GM12878 (cell line): ENCODE measurements around the gene CDH4. TPM values are rescaled to one million over a fixed set of nuclear protein-coding genes. Genes with fewer than 3 reads are reported as not detected.

ENCODE experiments used
- ATAC-seq: fragments of 200-7000 bp; cut with Tn5 transposase; 3 replicates; pipeline ENCODE4 v1.9.1; 2020; ENCODE audit warnings: mild to moderate bottlenecking, moderate library complexity
- BruUV-seq: library from RNA; stranded (reverse); fragments of 400-500 nt; replicated peaks from 2 replicates; lab custom pipeline; 2021; lab: Mats Ljungman, UMichigan
- CTCF ChIA-PET: fragments of 300-600 bp; sonication (Branson Sonifier 250); formaldehyde crosslinking; extraction: SDS; loops from one replicate; lab custom pipeline; 2021; ENCODE audit warnings: inconsistent platforms; lab: Yijun Ruan, JAX
- POLR2A ChIA-PET: fragments of 350-600 bp; formaldehyde crosslinking; extraction: SDS; loops from one replicate; lab custom pipeline; 2021; ENCODE audit warnings: inconsistent platforms; lab: Charles Lee
- RAD21 ChIA-PET: fragments of 300-600 bp; sonication (Branson Sonifier 250); formaldehyde crosslinking; loops from one replicate; lab custom pipeline; 2023; ENCODE audit warnings: antibody characterized with exemption; ENCODE audit not compliant: unreplicated experiment; lab: Charles Lee
- SMC1A ChIA-PET: fragments of 300-600 bp; sonication (Branson Sonifier 250); formaldehyde crosslinking; loops from one replicate; lab custom pipeline; 2023; ENCODE audit not compliant: unreplicated experiment, uncharacterized antibody; lab: Charles Lee
- DNase-seq: peaks from one replicate; pipeline ENCODE4 v3.0.0-alpha.2; 2011; ENCODE audit warnings: low read depth, low spot score
- FAIRE-seq: peaks from 3 replicates; lab custom pipeline; 2011; peaks lifted over from hg19 to GRCh38; lab: Jason Lieb, UNC
- H2AFZ ChIP-seq: 2 replicates; pipeline ENCODE4 v1.6.0; 2011; ENCODE audit warnings: low read depth, low read length, control low read depth; ENCODE audit not compliant: control insufficient read depth
- H3K27ac ChIP-seq: 2 replicates; pipeline ENCODE4 v1.5.1; 2011; ENCODE audit warnings: control low read depth; ENCODE audit not compliant: control insufficient read depth, insufficient read depth
- H3K27me3 ChIP-seq, 2 experiments: replicated peaks in 1 of 2; 2 replicates each; pipeline versions ENCODE4 v1.6.0 to v1.6.1; 2011; ENCODE audit warnings: low read length in 1 of 2; ENCODE audit not compliant: control insufficient read depth in 2 of 2, insufficient read depth in 2 of 2
- H3K36me3 ChIP-seq, 2 experiments: 2 replicates each; pipeline ENCODE4 v1.5.1; 2011; ENCODE audit warnings: low read length in 1 of 2; ENCODE audit not compliant: control insufficient read depth in 2 of 2, insufficient read depth in 2 of 2
- H3K4me1 ChIP-seq: 2 replicates; pipeline ENCODE4 v1.6.1; 2011; ENCODE audit warnings: mild to moderate bottlenecking, low read length, moderate library complexity, mixed read lengths; ENCODE audit not compliant: control insufficient read depth, insufficient read depth
- H3K4me2 ChIP-seq: 2 replicates; pipeline ENCODE4 v1.6.0; 2011; ENCODE audit warnings: control low read depth; ENCODE audit not compliant: control insufficient read depth, insufficient read depth
- H3K4me3 ChIP-seq: fragments of 200-600 bp; sonication (generic); 2 replicates; pipeline ENCODE4 v1.5.1; 2016
- H3K79me2 ChIP-seq: 2 replicates; pipeline ENCODE4 v1.6.0; 2011; ENCODE audit warnings: low read length; ENCODE audit not compliant: control insufficient read depth, insufficient read depth
- H3K9ac ChIP-seq: 2 replicates; pipeline ENCODE4 v1.8.0; 2011; ENCODE audit warnings: low read length, control low read depth, mixed read lengths; ENCODE audit not compliant: control insufficient read depth, insufficient read depth
- H3K9me3 ChIP-seq: replicated peaks from 3 replicates; pipeline ENCODE4 v1.5.1; 2011; ENCODE audit warnings: mild to moderate bottlenecking, low read length; ENCODE audit not compliant: control insufficient read depth, insufficient read depth
- H4K20me1 ChIP-seq: 2 replicates; pipeline ENCODE4 v1.6.0; 2011; ENCODE audit not compliant: control insufficient read depth, insufficient read depth
- EED ChIP-seq: sonication (generic); IDR thresholded peaks from 2 replicates; pipeline ENCODE4 v1.6.1; 2016; ENCODE audit warnings: antibody characterized with exemption, low read depth
- HCFC1 ChIP-seq: fragments of 150-350 bp; IDR thresholded peaks from 2 replicates; pipeline ENCODE4 v1.6.1; 2014; ENCODE audit warnings: low read length
- IKZF1 ChIP-seq: fragments of 450-650 bp; conservative IDR thresholded peaks from 2 replicates; pipeline ENCODE4 v1.6.1; 2017; ENCODE audit warnings: antibody characterized with exemption, mild to moderate bottlenecking
- MYB ChIP-seq: fragments of 150-350 bp; IDR thresholded peaks from 2 replicates; pipeline ENCODE4 v1.6.1; 2014; ENCODE audit warnings: mild to moderate bottlenecking, low read depth, low read length, borderline replicate concordance
- PRDM15 ChIP-seq: fragments of 450-650 bp; formaldehyde crosslinking; IDR thresholded peaks from 2 replicates; pipeline ENCODE4 v1.4.0; 2020; ENCODE audit warnings: mild to moderate bottlenecking, moderate library complexity
- RAD21 ChIP-seq: IDR thresholded peaks from 2 replicates; pipeline ENCODE4 v1.6.1; 2011; ENCODE audit warnings: mild to moderate bottlenecking, low read depth, low read length, moderate library complexity; ENCODE audit not compliant: insufficient read depth
- RUNX3 ChIP-seq: IDR thresholded peaks from 2 replicates; pipeline ENCODE4 v1.6.1; 2012; ENCODE audit warnings: low read length, inconsistent platforms
- SIX5 ChIP-seq: IDR thresholded peaks from 2 replicates; pipeline ENCODE4 v1.6.1; 2011; ENCODE audit warnings: mild to moderate bottlenecking, low read depth, low read length, moderate library complexity; ENCODE audit not compliant: severe bottlenecking
- SP1 ChIP-seq: IDR thresholded peaks from one replicate; pipeline ENCODE4 v1.6.1; 2011; ENCODE audit warnings: low read depth, low read length
- TARDBP ChIP-seq: IDR thresholded peaks from 2 replicates; pipeline ENCODE4 v1.6.1; 2016; ENCODE audit warnings: borderline replicate concordance
- TCF3 ChIP-seq: IDR thresholded peaks from 2 replicates; pipeline ENCODE4 v1.6.1; 2012; ENCODE audit warnings: low read depth, mild to moderate bottlenecking, low read length, borderline replicate concordance; ENCODE audit not compliant: insufficient read depth
- ZNF622 ChIP-seq: fragments of 450-650 bp; IDR thresholded peaks from 2 replicates; pipeline ENCODE4 v1.6.1; 2017; ENCODE audit warnings: mild to moderate bottlenecking, inconsistent platforms
- WGBS: methylation state at CpG from one replicate; pipeline ENCODE4 v1.1.6; 2016; ENCODE audit warnings: low lambda C conversion rate; ENCODE audit not compliant: insufficient replicate concordance, insufficient coverage; ENCODE audit errors: missing lambda C conversion rate; 5-methylcytosine and 5-hydroxymethylcytosine counted together
- in situ Hi-C: fragments of 300-500 bp; cut with MboI; formaldehyde crosslinking; loops from 9 replicates; pipeline ENCODE4 v1.14.3; 2018; ENCODE audit warnings: mixed read lengths
- intact Hi-C: fragments of 100-400 bp; cut with micrococcal nuclease; formaldehyde crosslinking; loops from one replicate; pipeline ENCODE4 v1.14.2; 2022; ENCODE audit not compliant: unreplicated experiment
- polyA plus RNA-seq, 11 experiments: library from polyadenylated mRNA; depleted of rRNA in 4 of 11; unstranded in 6 of 11; stranded (reverse) in 5 of 11; fragments of >200 nt; fragmentation: Nextera tagmentation in 4 of 11; fragmentation: Illumina TruSeq in 1 of 11; extraction: Ambion mirVana in 4 of 11; extraction: Trizol in 1 of 11; gene quantifications; 1 replicate in 1 of 11; 2 replicates in 10 of 11; pipeline versions ENCODE4 v1.2.1 to v1.2.3, GENCODE V29; 2011 to 2016; ENCODE audit warnings: inconsistent platforms in 2 of 11, missing spikeins in 2 of 11, low read depth in 1 of 11
- total RNA-seq, 4 experiments: library from RNA; depleted of rRNA in 3 of 4; stranded (reverse); fragments of >200 nt in 3 of 4; fragmentation: Illumina TruSeq in 1 of 4; extraction: Trizol in 1 of 4; gene quantifications; 2 replicates each; pipeline versions ENCODE4 v1.2.1 to v1.2.3, GENCODE V29; 2013 to 2021

Gene CDH4
- total and polyA plus RNA-seq, 10 of the 15 experiments (the other 5 are each of a cell fraction or from before 2014, with no cell fraction given), result not detected

GRCh38 chr20:61955668-61956395, 703.8 kb downstream of the CDH4 start (continued):
- TF ChIP-seq RUNX3 (no peak), MYB (no peak), EED (no peak), SIX5 (no peak), HCFC1 (no peak), TCF3 (no peak), IKZF1 (no peak), ZNF622 (no peak)

GRCh38 chr20:61956396-61957342, 704.6 kb downstream of the CDH4 start:
- H3K27ac ChIP-seq, result no peak overlapping the region

More at GRCh38 chr20:61956396-61957342, 704.6 kb downstream of the CDH4 start:
- no peak for ATAC-seq
- H2AFZ ChIP-seq, result no peak overlapping the region
- no peaks in the 10 kb centered on the region for H4K20me1 ChIP-seq
- 50% methylated on average over 12 of the region's 12 CpGs for WGBS
- SMC1A ChIA-PET, result no interaction called here
- H3K4me3 ChIP-seq, result no peak overlapping the region
- no peak overlapping the region for H3K9ac ChIP-seq
- no peak for TF ChIP-seq EED
- TF ChIP-seq SP1, result no peak
- TF ChIP-seq RAD21, result no peak
- TF ChIP-seq TARDBP, result no peak
- no peak for TF ChIP-seq PRDM15 (CRISPR knock-in tag)
- TF ChIP-seq, all 136 proteins: peak for 0
- Histone ChIP-seq H3K4me1 (no peaks in the 10 kb centered on the region), H3K79me2 (no peaks in the 10 kb centered on the region), H3K36me3 (no peaks in the 10 kb centered on the region), H3K4me2 (no peak overlapping the region), H3K27me3 (no peaks in the 10 kb centered on the region), H3K9me3 (no peaks in the 10 kb centered on the region)
- POLR2A ChIA-PET, result no interaction called here
- RAD21 ChIA-PET, result no interaction called here
- DNase-seq (no peak), FAIRE-seq (no peak)
- CTCF ChIA-PET, result no interaction called here
- intact Hi-C loops (no loop called here), in situ Hi-C loops (no loop called here)
- BruUV-seq, result no TSS peak
